ENCODE measurements around the gene TRIP13.

DNA sequence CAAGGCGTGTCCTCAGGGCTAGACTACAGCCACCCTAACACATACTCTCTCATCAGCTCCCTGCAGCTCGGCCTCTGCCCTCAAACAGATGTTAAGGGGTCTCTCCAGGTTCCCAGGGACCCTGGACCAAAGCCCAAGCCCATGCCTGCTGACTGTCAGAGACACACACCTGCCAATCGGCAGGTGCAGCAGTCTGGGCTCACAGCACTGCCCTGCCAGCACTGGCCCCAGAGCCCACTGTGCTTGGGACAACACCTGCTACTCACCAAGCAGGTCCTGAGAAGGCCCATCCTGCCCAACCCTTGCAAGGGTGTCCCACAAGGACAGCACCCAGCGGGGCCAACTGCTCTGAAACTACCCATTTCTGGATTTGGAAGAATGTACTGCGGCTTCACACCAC, 21.7 kb upstream of the TRIP13 start:
- TF ChIP-seq CTCF (IDR thresholded peaks at IDR 0.05; ENCODE audit: low read length) (no peak), EZH2 (optimal IDR thresholded peaks at IDR 0.05; ENCODE audit: low read depth, low read length) (no peak), EZH2phosphoT487 (IDR thresholded peaks at IDR 0.05; ENCODE audit: low read length) (no peak)

Measured in MM.1S (cell line).